ENCODE measurements around the gene ZNF174.

GRCh38 chr16:3356118-3356517 is 44.9 kb upstream of the ZNF174 start:
- TF ChIP-seq CTCF (IDR thresholded peaks at IDR 0.05; ENCODE audit: low read depth, low read length, missing input control) (no peak), YY1 (IDR thresholded peaks at IDR 0.05) (no peak), SP1 (IDR thresholded peaks at IDR 0.05) (no peak), FOXA1 (IDR thresholded peaks at IDR 0.05) (no peak), GABPA (IDR thresholded peaks at IDR 0.05 in 1 of 2, conservative IDR thresholded peaks at IDR 0.05 in 1 of 2) (no peak), ZBTB33 (IDR thresholded peaks at IDR 0.05) (no peak), REST (IDR thresholded peaks at IDR 0.05) (no peak), HNF4A (conservative IDR thresholded peaks at IDR 0.05) (no peak), TAF1 (conservative IDR thresholded peaks at IDR 0.05) (no peak)

Data from liver (tissue), 3 donors.